Fibroblast of skin of left quadriceps (primary cell): ENCODE measurements around the gene UGT3A2.

Source experiments
- DNase-seq, 2 experiments: peaks; one replicate each; pipeline ENCODE4 v3.0.0-alpha.2; 2013; ENCODE audit warnings: low read depth in 2 of 2

UGT3A2 gene

GRCh38 chr5:36009698-36010097, 57.0 kb downstream of the UGT3A2 start:
- no peak for DNase-seq

GRCh38 chr5:36007366-36007765, 59.3 kb downstream of the UGT3A2 start:
- DNase-seq, result no peak

GRCh38 chr5:36006163-36006562, 60.5 kb downstream of the UGT3A2 start:
- DNase-seq, result no peak

GRCh38 chr5:36001032-36001431, 65.7 kb downstream of the UGT3A2 start:
- no peak for DNase-seq

GRCh38 chr5:35999547-35999946, 67.1 kb downstream of the UGT3A2 start:
- DNase-seq, result no peak

- DNase-seq, result no peak
Measured at GRCh38 chr5:35996076-35996475, 70.6 kb downstream of the UGT3A2 start.

GRCh38 chr5:35990941-35991611, 75.6 kb downstream of the UGT3A2 start, which contains the start of gene UGT3A1:
Gene UGT3A1, minus strand, starts transcription at chr5:35991390. Its CDS starts 150 bp downstream, at chr5:35991240.
- no peak for DNase-seq

GRCh38 chr5:35990520-35990919, 76.2 kb downstream of the UGT3A2 start:
- no peak for DNase-seq

- DNase-seq, result no peak
Measured at GRCh38 chr5:35988529-35988928, 78.2 kb downstream of the UGT3A2 start.

- DNase-seq, result no peak
Measured at GRCh38 chr5:35987776-35988175, 78.9 kb downstream of the UGT3A2 start.
